Vagina (tissue), 2 donors: Measurements from ENCODE around the gene MIOX.

ENCODE experiments used
- CTCF ChIP-seq, 3 experiments: fragments of 450-650 bp in 2 of 3; fragments of 200-600 bp in 1 of 3; sonication (generic) in 1 of 3; IDR thresholded peaks; one replicate each; pipeline ENCODE4 v1.5.1; 2017 to 2019; ENCODE audit warnings: antibody characterized with exemption in 3 of 3, mild to moderate bottlenecking in 2 of 3, moderate library complexity in 2 of 3
- POLR2AphosphoS5 ChIP-seq, 2 donors: sonication (generic); formaldehyde crosslinking; IDR thresholded peaks; one replicate each; pipeline ENCODE4 v1.9.0; 2017; ENCODE audit warnings: antibody characterized with exemption in 2 of 2, mild to moderate bottlenecking in 2 of 2, low read depth in 1 of 2; ENCODE audit not compliant: insufficient read depth in 1 of 2

- TF ChIP-seq POLR2AphosphoS5 (IDR thresholded peaks at IDR 0.05; ENCODE audit: insufficient read depth in 1 of 2, low read depth in 1 of 2), result no peak
- TF ChIP-seq CTCF (IDR thresholded peaks at IDR 0.05), result no peak
These were observed 32.0 kb upstream of the MIOX start for GRCh38 chr22:50454556-50455075.
